Thoracic aorta (tissue), 2 donors: ENCODE data around the gene GRK3. TPM values are rescaled to one million over a fixed set of nuclear protein-coding genes. Genes with fewer than 3 reads are reported as not detected.

Experiments
- ATAC-seq: fragments of 150-250 bp; one replicate; pipeline ENCODE4 v1.8.0; 2017; ENCODE audit warnings: low read depth; ENCODE audit not compliant: insufficient number of reproducible peaks, low FRiP score
- DNase-seq: peaks from one replicate; pipeline ENCODE4 v3.0.0-alpha.2; 2020; ENCODE audit warnings: low spot score
- H3K27ac ChIP-seq, 2 donors: fragments of 200-600 bp; sonication (generic); 1 replicate in 1 of 2; 2 replicates in 1 of 2; pipeline ENCODE4 v1.5.1; 2016; ENCODE audit warnings: mild to moderate bottlenecking in 2 of 2, moderate library complexity in 2 of 2
- H3K27me3 ChIP-seq: fragments of 200-600 bp; sonication (generic); replicated peaks from 2 replicates; pipeline ENCODE4 v1.6.0; 2016; ENCODE audit warnings: mild to moderate bottlenecking; ENCODE audit not compliant: insufficient read depth
- H3K36me3 ChIP-seq: fragments of 200-600 bp; sonication (generic); one replicate; pipeline ENCODE4 v1.5.1; 2016
- H3K4me1 ChIP-seq, 2 donors: fragments of 200-600 bp; sonication (generic); 1 replicate in 1 of 2; 2 replicates in 1 of 2; pipeline versions ENCODE4 v1.5.1 to v1.6.0; 2016; ENCODE audit warnings: low read depth in 2 of 2, mild to moderate bottlenecking in 1 of 2; ENCODE audit not compliant: control insufficient read depth in 1 of 2
- H3K4me3 ChIP-seq: fragments of 200-600 bp; sonication (generic); 2 replicates; pipeline ENCODE4 v1.5.1; 2016; ENCODE audit warnings: mild to moderate bottlenecking
- H3K9me3 ChIP-seq: fragments of 200-600 bp; sonication (generic); 2 replicates; pipeline ENCODE4 v1.5.1; 2016
- total RNA-seq, 2 donors: library from RNA; depleted of rRNA; stranded (reverse); fragments of >200 nt; gene quantifications; one replicate each; pipeline versions ENCODE4 v1.1.0 to v1.2.3, GENCODE V29; 2016
- TF ChIP-seq, protein P1 (sequence below): fragments of 200-600 bp; sonication (generic); IDR thresholded peaks from one replicate; pipeline ENCODE4 v1.5.1; 2019; ENCODE audit warnings: antibody characterized with exemption

Gene GRK3
- total RNA-seq, 2 donors from 2014 or later, result 4.4 to 4.6 TPM

DNA sequence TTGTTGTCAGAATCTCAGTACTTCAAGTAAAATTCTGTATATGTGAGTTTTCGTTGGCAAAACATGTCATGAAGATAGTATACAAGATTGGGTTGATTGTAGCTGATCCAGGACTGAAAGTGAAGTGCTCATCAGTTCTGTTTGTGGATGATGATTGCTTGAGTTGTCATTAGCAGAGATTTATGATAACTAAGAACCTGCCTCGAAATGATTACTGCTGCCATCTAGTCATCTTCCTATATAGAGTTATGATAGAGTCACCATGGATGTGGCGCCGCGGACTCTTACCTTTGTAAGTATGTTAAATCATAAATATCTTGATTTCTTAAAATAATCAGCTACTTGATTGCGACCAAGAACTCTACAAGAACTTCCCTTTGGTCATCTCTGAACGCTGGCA, 149.6 kb downstream of the GRK3 start:
- no peaks in the 10 kb centered on the region for H3K36me3 ChIP-seq
- no peak for ATAC-seq
- TF ChIP-seq, protein P1, sequence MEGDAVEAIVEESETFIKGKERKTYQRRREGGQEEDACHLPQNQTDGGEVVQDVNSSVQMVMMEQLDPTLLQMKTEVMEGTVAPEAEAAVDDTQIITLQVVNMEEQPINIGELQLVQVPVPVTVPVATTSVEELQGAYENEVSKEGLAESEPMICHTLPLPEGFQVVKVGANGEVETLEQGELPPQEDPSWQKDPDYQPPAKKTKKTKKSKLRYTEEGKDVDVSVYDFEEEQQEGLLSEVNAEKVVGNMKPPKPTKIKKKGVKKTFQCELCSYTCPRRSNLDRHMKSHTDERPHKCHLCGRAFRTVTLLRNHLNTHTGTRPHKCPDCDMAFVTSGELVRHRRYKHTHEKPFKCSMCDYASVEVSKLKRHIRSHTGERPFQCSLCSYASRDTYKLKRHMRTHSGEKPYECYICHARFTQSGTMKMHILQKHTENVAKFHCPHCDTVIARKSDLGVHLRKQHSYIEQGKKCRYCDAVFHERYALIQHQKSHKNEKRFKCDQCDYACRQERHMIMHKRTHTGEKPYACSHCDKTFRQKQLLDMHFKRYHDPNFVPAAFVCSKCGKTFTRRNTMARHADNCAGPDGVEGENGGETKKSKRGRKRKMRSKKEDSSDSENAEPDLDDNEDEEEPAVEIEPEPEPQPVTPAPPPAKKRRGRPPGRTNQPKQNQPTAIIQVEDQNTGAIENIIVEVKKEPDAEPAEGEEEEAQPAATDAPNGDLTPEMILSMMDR, result no peak
- no peak overlapping the region for H3K27ac ChIP-seq
- no peaks in the 10 kb centered on the region for H3K9me3 ChIP-seq
- H3K4me1 ChIP-seq, result peaks cover 0 to 16% of the 10 kb centered on the region in 2 donors
- no peak overlapping the region for H3K4me3 ChIP-seq
- no peaks in the 10 kb centered on the region for H3K27me3 ChIP-seq
- DNase-seq, result no peak

DNA sequence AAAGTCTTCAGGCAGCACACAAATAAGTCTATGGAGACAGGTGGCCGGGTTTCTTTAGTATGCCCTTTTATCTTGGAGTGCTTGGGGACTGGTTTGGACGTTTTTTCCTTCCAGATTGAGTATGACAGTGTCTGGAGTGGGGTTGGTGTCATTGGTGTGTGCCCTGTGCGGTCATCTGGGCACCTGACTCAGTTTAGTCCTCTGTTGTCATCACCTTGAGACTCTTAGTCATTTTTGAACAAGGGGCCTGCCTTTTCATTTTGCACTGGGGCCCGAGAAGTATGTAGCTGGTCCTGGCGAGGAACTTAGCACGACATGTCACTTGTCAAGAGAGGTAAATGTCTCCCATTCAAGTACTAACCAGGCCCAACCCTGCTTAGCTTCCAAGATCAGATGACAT, 150.3 kb downstream of the GRK3 start:
- Histone ChIP-seq H3K9me3 (no peaks in the 10 kb centered on the region), H3K4me1 (peaks cover 0 to 21% of the 10 kb centered on the region in 2 donors), H3K27me3 (no peaks in the 10 kb centered on the region), H3K4me3 (no peak overlapping the region), H3K36me3 (no peaks in the 10 kb centered on the region), H3K27ac (no peak overlapping the region)
- no peak for DNase-seq
- no peak for ATAC-seq
- TF ChIP-seq, protein P1, result no peak

DNA sequence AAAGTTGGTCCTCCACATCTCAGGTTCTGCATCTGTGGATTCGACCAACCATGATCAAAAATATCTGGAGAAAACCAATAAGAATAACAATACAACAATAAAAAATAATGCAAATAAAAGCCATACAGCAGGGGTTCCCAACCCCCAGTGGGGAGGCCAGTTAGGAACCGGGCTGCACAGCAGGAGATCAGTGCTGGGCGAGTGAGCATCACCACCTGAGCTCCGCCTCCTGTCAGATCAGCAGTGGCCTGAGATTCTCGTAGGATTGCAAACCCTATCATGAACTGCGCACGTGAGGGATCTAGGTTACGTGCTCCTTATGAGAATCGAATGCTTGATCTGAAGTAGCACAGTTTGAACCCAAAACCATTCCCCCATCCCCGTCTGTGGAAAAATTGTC, 152.2 kb downstream of the GRK3 start:
- Histone ChIP-seq H3K27ac (no peak overlapping the region), H3K36me3 (no peaks in the 10 kb centered on the region), H3K4me1 (peaks cover 0 to 21% of the 10 kb centered on the region in 2 donors), H3K4me3 (no peak overlapping the region), H3K9me3 (no peaks in the 10 kb centered on the region), H3K27me3 (no peaks in the 10 kb centered on the region)
- ATAC-seq (no peak), DNase-seq (no peak)
- TF ChIP-seq, protein P1, result no peak

DNA sequence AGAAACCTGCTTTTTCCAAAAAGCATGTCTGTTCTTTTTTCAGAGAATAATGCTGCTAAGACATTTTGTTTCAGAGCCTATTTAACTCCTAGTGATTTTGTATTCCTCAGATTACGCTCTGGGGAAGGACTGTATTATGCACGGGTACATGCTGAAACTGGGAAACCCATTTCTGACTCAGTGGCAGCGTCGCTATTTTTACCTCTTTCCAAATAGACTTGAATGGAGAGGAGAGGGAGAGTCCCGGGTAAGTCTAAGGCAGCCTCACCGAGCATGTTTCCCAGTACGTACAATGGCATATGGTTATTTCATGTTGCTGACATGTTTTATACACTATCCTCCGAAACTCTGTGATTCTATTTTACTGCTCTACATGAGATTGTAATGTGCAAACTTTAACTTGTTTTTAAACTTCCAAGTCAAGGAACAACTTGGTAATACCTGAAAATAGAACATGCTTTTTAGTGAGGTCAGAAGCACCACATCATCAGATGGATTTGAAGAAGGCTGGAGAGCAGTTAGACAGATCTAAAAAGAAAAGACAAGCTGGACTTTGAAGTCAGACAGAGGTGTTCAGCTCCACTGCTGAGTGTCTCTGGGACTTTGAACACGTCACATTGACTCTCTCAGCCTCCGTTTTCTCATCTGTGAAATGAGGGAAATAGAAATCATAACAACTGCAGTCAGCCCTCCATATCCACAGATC, 153.8 kb downstream of the GRK3 start:
- TF ChIP-seq, protein P1, result no peak
- Histone ChIP-seq H3K27ac (peak overlapping the region; percentile 28 to 56), H3K36me3 (no peaks in the 10 kb centered on the region), H3K4me1 (peaks cover 0 to 21% of the 10 kb centered on the region in 2 donors), H3K9me3 (no peaks in the 10 kb centered on the region), H3K27me3 (no peaks in the 10 kb centered on the region), H3K4me3 (peak overlapping the region; percentile 37)
- DNase-seq (no peak), ATAC-seq (peak; percentile 83)

DNA sequence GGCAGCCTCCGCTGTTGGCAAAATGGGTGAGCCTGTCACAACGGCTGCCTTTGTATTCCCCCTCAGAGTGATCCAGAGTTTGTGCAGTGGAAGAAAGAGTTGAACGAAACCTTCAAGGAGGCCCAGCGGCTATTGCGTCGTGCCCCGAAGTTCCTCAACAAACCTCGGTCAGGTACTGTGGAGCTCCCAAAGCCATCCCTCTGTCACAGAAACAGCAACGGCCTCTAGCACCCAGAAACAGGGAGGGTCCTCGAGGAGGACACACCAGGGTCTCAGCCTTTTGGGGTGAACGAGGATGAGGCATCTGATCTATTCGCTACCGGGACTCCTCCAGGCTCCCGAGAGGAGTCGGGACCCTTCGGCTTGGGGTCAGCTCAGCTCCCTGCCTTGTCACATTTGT, 157.7 kb downstream of the GRK3 start:
- no peaks in the 10 kb centered on the region for H3K9me3 ChIP-seq
- no peak overlapping the region for H3K4me3 ChIP-seq
- DNase-seq (no peak), ATAC-seq (no peak)
- H3K27ac ChIP-seq, result no peak overlapping the region
- TF ChIP-seq, protein P1, result no peak
- peaks cover 0 to 12% of the 10 kb centered on the region in 2 donors for H3K4me1 ChIP-seq
- no peaks in the 10 kb centered on the region for H3K27me3 ChIP-seq
- H3K36me3 ChIP-seq, result no peaks in the 10 kb centered on the region
